Hepatic stellate cell (primary cell): ENCODE data around the gene TIPARP.

ENCODE experiments used
- DNase-seq: peaks from one replicate; pipeline ENCODE4 v3.0.0; 2011; ENCODE audit warnings: low spot score

Gene TIPARP

DNA sequence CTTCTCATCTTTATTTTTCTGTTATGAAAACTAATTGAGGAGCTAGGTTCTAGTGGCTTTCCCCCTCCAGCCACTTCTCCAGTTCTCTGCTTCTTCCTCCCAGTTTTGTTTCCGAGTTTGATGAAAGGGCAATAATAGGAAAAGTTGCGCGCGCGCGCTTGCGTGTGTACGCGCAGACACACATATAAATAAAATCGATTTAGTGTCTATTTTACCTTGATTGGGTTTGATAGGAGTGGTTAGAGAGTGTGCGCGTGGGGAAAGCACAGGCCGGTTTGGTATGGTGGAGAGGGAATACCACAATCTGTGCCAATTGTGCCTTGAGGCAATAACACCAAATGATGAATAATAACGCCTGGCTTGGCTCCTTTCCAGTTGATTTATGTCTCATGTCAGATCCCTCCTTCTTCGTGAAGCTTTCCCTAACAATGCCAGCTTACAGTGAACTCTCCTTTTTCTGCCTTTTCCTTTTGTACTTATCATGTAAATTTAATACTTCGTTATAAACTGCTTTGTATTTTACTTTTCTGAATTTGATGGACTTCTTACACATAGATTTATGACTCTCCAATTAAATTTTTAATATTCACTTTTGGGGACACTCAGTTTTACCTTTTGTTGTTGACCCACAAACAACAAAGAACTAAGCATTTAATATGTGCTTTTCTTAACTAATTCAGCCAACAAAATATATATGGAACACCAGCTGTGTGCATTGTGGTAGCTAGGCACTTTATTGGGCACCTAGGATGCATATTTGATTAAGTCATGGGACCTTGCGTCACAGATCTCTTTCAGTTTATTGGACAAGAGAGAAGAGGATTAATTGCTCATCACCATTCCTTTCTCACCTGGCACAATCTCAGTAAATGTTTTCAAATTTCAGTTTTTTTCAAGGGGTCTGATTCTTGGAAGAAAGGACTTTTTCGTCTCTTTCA is 1.7 kb downstream of the TIPARP start:
- DNase-seq = no peak

DNA sequence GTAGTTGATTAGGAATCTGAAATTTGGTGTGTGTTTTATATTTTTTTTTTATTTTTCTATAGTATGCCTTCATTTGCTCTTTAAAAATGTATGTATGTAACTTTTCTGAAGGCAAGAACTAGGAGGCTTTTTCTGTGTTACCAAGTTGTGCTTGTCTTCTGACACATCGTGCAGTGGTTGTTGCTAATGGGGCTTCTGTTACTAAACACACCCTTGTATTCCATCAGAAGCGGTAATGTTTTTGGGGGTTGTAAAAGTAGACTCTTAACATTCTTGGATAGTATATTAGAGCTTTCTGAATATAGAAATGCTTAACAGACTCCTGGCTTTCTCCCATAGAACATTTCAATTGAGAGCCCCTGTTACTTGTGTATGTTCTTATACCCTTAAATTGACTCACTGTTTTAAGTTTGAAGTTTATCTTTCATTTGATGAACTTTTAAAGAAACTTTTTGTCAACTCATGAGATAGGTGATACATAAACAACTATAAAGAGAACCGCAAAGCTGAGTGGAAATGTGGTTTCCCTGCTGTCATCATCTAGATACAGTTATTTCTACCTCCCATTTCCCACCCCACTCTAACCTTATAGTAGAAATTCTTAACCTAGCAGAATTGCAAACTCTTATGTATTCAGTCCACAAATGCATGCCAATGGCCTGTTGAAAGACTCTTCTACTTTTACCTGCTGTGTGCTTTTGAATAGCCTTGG is 2.5 kb downstream of the TIPARP start:
- no peak for DNase-seq

DNA sequence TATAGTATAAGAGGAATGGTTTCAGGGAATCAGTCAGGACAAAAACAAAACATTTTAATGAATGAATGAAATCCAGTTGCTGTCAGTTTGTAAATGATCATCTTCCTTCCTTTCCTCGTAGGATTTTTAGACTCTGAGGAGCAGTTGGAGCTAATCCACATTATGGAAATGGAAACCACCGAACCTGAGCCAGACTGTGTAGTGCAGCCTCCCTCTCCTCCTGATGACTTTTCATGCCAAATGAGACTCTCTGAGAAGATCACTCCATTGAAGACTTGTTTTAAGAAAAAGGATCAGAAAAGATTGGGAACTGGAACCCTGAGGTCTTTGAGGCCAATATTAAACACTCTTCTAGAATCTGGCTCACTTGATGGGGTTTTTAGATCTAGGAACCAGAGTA is 3.1 kb downstream of the TIPARP start:
- no peak for DNase-seq

DNA sequence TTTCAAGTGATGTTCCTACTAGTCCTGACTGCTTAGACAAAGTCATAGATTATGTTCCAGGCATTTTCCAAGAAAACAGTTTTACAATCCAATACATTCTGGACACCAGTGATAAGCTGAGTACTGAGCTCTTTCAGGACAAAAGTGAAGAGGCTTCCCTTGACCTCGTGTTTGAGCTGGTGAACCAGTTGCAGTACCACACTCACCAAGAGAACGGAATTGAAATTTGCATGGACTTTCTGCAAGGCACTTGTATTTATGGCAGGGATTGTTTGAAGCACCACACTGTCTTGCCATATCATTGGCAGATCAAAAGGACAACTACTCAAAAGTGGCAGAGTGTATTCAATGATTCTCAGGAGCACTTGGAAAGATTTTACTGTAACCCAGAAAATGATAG is 3.8 kb downstream of the TIPARP start:
- DNase-seq = no peak

DNA sequence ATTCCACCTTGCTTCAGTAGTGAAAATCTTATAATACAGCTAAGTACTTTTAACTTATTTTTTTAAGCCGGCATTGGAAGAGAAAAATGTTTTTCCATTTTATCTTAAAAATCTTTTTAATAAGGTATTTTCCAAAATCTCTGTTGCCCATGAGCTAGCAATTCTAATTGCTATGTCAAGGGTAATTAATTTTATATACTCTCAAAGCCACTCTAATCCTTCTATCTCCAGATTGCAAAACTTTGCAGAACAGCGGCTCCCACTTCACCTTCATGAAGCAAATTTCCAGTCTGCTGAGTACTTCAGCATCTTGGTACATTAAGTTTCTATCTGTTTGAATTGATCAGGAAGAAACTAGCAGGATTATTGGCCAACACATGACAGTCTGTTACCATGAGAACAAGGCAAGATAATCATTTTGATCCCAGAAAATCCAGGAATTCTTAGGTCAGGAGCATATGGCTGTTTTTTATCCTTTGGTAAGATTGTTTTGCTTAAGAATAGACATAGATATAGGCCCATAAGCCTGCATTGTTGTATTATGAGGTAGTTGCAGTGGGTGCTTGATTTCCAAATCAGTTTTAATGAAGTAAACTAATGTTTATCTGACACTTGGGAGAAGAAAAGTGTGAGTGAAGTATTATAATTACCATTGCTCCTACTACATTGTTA is 6.0 kb downstream of the TIPARP start:
- no peak for DNase-seq

DNA sequence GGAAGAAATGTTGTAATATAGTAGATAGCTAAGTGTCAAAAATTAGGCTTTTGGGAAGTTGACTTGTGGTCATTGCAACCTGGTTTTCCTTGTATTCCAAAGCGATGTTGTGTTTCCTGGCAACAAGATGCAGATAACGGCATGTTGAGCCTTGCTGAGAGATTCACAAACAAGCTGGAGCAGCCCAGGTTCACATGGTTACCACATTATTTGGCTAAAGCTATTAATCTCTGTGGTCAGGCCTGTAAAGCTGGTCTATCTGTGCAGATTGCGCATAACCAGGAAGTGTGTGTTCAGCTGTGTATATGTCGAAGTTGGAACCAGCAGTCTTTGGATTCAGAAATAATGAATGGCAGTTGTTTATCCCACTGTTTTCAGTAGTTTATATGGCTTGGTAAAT is 6.6 kb downstream of the TIPARP start:
- DNase-seq = no peak

DNA sequence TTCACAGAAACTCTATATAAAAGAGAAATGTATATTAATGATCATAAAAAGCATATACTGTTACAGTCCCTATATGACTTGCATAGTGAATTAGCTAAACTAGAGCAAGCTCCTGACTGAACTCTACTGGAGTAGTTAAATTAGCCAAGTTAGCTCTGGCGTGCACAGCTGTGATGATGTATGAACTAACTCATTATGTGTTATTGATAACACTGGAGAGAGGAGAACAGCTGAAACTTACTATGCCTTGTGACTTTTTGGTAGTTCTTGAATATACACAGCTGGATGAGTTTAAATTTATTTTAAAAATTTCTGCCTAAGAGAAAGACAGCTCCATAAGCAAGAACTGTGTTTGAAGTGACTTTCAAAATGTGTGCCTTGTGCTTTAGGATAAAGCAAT is 8.1 kb downstream of the TIPARP start:
- DNase-seq = no peak

DNA sequence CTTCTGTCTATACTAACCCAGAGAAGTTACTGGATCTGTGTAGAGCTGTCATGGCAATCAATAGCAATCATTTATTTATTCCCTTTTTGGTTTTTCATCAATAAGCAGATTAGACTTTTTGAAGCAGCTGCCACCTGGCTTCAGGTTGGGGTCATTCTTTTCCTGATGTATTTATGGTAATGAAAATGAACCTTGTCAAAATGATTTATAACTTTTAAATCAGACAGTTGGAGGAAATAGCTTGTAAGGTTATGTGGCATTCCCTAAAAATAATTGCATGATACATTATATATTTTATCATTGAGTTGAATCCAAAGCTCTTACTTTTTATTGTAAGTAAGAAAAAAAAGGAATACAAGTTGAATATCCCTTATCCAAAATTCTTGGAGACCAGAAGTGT is 8.6 kb downstream of the TIPARP start:
- DNase-seq = no peak

DNA sequence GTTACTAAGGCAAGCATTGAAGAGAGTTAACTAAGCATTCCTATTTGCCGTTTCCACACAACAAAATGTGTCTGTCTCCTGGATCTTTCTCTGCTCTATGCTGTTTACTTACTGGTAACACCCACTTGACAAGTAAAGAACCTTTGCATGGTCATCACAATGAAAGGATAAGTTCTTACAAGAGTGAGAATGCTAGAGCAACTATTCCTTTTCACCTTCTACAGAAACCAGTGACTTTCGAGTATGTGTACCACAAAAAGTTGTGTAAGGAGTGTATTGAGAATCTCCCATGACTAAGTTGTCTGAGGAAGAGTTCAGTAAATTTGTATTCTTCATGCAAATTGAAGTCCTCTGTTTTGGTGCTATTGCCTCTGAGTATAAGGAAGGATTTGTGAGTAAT is 10.8 kb downstream of the TIPARP start:
- no peak for DNase-seq

DNA sequence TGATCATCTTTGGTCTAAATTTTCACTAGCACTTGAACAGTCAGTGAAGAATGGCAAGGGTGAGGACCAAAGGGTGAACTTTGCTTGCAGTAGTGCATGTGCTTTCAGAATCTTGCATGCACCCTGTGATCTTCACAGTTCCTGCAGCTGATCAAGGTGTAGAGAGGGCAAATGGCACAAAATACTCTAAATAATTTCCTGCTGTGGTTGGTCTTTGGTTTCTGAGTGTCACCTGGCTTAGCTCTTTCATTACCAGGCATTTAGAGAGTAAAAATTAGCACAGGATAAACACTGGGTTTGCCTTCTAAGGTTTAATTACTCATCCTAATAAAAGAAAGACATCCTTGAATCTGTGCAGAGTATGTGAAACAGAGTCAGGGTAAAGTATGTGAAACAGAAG is 11.4 kb downstream of the TIPARP start:
- no peak for DNase-seq

DNA sequence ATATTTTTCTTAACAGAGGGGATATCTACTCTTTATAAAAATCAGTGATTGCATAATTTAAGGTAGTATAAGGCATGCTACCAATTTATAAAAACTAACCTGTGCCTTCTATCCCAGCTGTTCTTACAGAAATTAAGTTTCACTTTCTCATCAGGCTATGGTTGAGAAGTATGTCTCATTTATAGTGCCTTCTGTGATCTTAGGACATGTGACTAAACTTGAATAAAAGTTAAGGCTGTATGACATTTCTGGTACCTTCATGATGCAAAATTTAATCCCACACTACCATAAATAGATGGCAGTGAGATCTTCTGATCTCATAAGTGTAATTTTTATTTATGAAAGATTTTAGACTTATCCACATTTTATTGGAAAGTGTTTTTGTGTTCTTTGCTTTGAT is 12.6 kb downstream of the TIPARP start:
- DNase-seq = no peak

DNA sequence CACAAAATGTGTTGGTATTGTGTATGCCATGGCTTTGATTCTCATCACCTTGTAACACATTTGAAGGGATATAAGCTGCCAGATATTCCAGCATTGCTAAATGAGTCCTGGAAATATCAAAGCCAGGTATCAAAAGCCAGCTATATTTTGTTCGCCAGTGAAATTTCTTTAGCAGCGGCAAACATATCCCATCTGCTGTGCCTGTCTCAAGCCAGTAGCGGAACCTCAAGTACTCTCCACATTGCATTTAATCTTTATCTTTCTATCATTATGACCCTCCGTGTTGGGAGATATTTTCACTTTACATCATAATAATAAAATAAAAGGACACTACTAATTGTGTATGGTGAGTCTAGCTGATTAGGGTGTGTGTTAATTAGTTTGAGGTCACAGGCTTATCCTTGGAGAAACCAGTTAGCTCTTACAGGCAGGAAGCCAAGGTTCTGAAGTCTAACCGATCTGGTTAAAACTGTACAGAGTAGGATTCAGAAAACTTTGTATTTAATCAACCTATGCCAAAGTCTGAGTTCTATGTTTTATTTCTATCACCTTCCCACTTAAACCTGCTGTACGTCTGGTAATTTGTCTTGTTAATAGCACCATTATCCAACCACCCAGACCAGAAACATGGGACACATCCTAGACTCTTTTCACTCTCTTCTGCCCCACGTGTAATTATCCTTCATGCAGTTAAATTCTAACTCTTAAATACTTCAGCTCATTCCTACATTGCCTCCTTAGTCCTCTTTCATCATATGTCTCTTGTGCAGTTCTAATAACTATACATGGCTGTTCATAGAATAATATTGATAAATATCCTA is 14.5 kb downstream of the TIPARP start:
- DNase-seq = no peak

DNA sequence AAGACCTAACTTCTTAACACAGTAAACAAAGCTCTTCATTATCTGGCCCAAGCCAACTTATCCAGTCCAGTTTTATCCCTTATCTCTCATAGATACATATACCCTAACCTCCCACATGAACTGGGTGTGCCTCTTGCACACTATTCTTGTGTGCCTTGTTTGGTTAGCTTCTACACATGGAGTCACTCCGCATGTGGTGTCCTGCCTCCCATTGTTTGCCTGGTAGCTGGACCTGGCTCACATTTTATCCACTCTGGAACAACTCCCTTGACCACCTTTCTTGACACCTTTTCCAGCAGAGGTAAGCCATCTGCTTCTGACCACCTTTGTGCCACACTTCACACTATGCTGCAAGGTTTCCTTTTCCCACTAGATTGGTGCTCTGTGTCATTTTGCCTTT is 15.2 kb downstream of the TIPARP start:
- DNase-seq = no peak

DNA sequence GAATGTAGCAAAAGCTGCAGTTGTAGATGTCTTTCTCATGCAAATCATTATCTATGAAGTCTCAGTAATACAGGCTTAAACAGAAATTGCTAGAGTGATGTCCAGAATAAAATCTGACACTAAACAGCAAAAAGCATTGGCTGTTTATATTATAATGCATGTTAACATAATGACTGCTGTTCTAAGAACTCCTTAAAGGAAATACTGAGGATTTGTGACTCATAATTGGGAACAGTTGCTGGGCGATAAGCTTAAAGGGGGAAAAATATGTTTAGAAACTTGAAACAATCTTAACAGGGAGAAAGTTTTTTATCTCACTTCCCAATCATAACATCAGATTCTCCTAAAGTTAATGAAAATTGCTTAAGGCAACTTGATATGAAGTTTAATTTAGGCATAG is 17.5 kb downstream of the TIPARP start:
- DNase-seq = no peak

DNA sequence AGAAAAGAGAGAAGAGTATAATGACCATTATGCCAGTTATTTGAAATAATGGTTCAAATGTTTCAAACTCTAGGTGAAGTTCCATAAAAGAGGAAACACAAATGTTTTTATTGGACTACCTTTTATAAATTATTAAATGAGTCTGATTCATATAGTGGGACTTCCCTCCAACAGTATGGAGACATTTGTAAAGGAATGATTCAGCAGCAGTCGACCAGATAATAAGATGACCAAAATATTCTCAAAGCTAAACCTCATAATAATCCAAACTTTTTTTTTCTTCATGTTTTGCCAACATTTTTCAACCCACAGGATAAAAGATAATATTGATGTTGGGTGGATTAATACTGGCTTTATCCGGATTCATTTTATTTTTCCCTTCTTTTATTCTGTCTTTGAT is 18.8 kb downstream of the TIPARP start:
- no peak for DNase-seq

DNA sequence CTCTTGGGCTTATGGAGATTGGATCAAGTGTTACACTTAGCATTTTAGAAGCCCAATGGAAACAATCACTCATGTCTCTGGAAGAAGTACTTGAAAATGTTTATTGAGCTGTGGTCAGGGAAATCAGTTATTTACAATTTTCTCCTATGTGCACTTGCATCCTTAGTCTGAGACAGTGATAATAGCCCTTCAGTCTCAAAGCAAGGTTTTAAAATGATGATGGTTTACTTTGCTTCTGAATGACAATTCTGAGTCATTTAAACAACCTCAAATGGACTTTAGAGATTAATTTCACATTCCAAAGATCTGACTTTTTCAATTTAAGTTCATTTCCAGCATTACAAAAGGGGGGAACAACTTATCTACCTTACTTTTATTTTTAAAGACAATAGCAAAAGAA is 20.1 kb downstream of the TIPARP start:
- no peak for DNase-seq

DNA sequence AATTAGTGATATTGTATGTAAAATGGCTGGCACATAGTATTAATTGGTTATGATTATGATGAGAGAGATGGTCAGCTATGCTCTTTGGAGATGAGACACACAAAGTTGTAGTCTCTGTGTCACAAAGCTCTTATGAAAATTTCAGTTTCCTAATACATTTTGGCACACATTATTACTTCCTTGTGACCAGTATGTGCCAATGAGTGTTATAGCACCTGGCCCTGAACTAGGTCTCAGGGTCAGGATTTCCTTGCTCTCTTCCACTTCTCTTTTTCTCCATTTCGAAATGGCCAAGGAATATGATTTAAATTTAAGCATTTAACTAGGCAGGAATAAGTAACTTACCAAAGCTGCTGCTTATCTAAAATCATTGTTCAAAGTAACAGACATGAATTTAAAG is 28.0 kb downstream of the TIPARP start:
- no peak for DNase-seq

DNA sequence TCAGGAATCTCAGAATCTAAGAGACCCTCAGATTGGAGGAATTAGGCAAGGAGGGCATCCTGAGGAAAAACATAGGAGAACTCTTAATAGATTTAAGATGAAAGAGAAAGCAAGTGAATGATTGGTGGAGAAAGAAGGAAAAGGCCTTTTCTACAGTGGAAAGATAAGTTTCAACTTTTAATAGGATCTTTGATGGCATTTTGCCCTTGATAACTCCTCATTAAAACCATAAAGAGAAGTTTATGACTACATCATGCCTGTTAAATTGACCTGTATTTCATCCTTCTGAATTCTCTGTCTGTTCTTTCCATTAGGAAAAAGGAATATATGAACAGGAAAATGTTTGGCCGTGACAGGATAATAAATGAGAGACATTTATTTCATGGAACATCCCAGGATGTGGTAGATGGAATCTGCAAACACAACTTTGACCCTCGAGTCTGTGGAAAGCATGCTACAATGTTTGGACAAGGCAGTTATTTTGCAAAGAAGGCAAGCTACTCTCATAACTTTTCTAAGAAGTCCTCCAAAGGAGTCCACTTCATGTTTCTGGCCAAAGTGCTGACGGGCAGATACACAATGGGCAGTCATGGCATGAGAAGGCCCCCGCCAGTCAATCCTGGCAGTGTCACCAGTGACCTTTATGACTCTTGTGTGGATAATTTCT is 30.1 kb downstream of the TIPARP start:
- no peak for DNase-seq

DNA sequence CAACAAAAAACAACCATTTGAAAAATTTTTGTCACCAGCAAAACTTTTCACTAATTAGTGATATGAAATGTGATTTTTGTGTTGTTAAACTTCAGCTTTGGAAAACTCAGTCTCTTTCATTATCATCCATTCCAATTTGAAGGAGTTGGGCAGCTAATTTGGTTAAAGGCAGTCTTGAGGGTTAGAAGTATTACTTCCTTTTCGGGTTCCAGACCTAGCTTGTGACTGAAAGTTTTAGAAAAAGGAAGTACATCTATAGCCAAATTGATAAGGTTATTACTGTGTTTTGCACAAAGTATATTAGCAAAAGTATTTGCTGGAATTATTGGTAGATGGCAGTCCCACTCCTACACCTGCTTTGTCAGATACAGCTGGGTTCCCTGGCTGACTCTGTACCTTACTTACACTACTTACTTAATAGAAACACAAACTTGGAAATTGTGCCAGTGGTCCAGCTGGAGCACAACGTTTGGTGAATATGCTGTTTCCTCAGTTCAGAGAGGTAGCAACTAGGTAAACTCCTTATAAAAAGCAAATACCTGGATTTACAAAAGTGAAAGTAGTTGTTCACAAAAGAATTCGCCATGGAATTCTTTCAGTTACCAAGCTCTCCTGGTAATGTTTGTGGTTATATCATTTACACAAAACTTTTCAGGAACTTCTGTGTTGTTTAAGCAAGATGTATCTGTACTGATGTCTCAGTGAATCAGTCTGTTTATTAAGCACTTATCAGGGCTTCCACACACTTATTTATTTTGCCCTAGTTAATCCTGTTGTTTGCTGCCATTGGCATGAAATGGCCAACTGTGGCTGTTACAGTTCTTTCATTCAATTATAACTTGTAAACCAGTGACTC is 31.6 kb downstream of the TIPARP start:
- DNase-seq = no peak

DNA sequence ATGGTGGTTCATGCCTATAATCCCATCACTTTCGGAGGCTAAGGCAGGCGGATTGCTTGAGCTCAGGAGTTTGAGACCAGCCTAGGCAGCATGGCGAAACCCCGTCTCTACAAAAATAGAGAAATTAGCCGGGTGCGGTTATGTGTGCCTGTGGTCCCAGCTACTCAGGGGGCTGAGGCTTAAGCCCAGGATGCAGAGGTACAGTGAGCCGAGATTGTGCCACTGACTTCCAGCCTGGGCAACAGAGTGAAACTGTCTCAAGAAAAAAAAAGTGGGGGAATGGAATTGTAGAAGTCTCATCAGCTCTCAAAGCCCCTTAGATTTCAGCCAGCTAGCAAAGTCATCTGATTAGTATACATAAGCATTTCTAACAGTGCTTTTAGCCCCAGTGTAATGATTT is 33.2 kb downstream of the TIPARP start:
- DNase-seq = no peak

DNA sequence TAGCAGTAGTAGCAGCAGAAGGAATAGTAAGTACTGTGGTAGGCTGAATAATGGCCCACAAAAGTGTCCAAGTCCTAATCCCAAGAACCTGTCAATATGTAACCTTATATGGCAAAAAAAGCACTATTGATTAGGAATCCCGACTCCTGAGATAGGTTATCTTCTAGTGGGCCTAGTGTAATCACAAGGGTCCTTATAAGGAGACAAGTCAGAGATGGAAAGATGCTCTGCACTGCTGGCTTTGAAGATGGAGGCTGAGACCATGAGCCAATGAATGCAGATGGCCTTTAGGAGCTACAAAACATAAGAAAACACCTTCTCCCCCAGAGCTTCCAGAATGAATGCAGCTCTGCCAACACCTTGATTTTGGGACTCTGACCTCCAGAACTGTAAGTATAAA is 36.0 kb downstream of the TIPARP start:
- DNase-seq = no peak
